Brain pericyte (primary cell): ENCODE results near the gene SCAMP3.
A peak's percentile ranks its signal among the peaks of the same experiment; 100 is the strongest.
"Not testable (repeated sequence)": the region's sequence is repeated elsewhere in the genome, so short reads cannot be mapped to it uniquely, and the experiment has no call there.

Experiments used
- DNase-seq: peaks from one replicate; pipeline ENCODE4 v3.0.0-alpha.2; 2012; ENCODE audit warnings: low read depth, low spot score

SCAMP3 gene

GRCh38 chr1:155261852-155262673 is at the start of gene SCAMP3:
Gene SCAMP3 (minus strand): TSS chr1:155262360. CDS start chr1:155262151, 209 bp downstream.
- peak; percentile 93 for DNase-seq

GRCh38 chr1:155309423-155310021 is 47.4 kb upstream of the SCAMP3 start:
- DNase-seq = no peak

- peak; percentile 98 for DNase-seq
Measured at GRCh38 chr1:155308493-155309422, 46.6 kb upstream of the SCAMP3 start, which contains the start of gene FDPS. Gene FDPS (plus strand): TSS chr1:155308866. CDS start chr1:155309790, 924 bp downstream.

GRCh38 chr1:155307247-155307740 is 45.1 kb upstream of the SCAMP3 start:
- no peak for DNase-seq

- DNase-seq = no peak
Measured at GRCh38 chr1:155305881-155306391, 43.8 kb upstream of the SCAMP3 start.

GRCh38 chr1:155304558-155305063 is 42.5 kb upstream of the SCAMP3 start:
- no peak for DNase-seq

- no peak for DNase-seq
Measured at GRCh38 chr1:155301342-155301841, 39.2 kb upstream of the SCAMP3 start, which contains the start of gene PKLR. Gene PKLR (minus strand): TSS chr1:155301438. CDS start chr1:155301395, 43 bp downstream.

GRCh38 chr1:155300553-155301329 is 38.6 kb upstream of the SCAMP3 start:
- DNase-seq = no peak

- no peak for DNase-seq
Measured at GRCh38 chr1:155300024-155300423, 37.9 kb upstream of the SCAMP3 start.

GRCh38 chr1:155297384-155297783 is 35.2 kb upstream of the SCAMP3 start:
- no peak for DNase-seq

- no peak for DNase-seq
Measured at GRCh38 chr1:155296661-155297060, 34.5 kb upstream of the SCAMP3 start.

GRCh38 chr1:155295942-155296267 is 33.7 kb upstream of the SCAMP3 start:
- no peak for DNase-seq

GRCh38 chr1:155295183-155295941 is 33.2 kb upstream of the SCAMP3 start:
- no peak for DNase-seq

- no peak for DNase-seq
Measured at GRCh38 chr1:155294520-155295182, 32.5 kb upstream of the SCAMP3 start.

- no peak for DNase-seq
Measured at GRCh38 chr1:155293086-155293749, 31.1 kb upstream of the SCAMP3 start.

- DNase-seq = not testable (repeated sequence)
Measured at GRCh38 chr1:155291006-155291405, 28.8 kb upstream of the SCAMP3 start.

- no peak for DNase-seq
Measured at GRCh38 chr1:155287987-155288543, 25.9 kb upstream of the SCAMP3 start.

- no peak for DNase-seq
Measured at GRCh38 chr1:155286544-155286943, 24.4 kb upstream of the SCAMP3 start.
